Measurements from ENCODE around the gene ZNF506.
"Not testable (repeated sequence)": the region's sequence is repeated elsewhere in the genome, so short reads cannot be mapped to it uniquely, and the experiment has no call there.

The ZNF506 gene

GRCh38 chr19:19820774-19821320, 703 bp downstream of the ZNF506 start:
- peak; percentile 35 for DNase-seq
- H3K4me1 Mint-ChIP-seq, result peaks cover 27 to 58% of the 10 kb centered on the region in 2 donors
- no peaks in the 10 kb centered on the region for H3K27me3 Mint-ChIP-seq
- peak overlapping the region; percentile 96 to 98 for H3K4me3 Mint-ChIP-seq
- H3K27ac Mint-ChIP-seq, result peak overlapping the region; percentile 99
- peaks cover 0 to 9% of the 10 kb centered on the region in 2 donors for H3K9me3 Mint-ChIP-seq
- ATAC-seq (replicated peaks), result peak; percentile 12 to 18
- H3K36me3 Mint-ChIP-seq, result peaks cover 42 to 53% of the 10 kb centered on the region in 2 donors

DNA sequence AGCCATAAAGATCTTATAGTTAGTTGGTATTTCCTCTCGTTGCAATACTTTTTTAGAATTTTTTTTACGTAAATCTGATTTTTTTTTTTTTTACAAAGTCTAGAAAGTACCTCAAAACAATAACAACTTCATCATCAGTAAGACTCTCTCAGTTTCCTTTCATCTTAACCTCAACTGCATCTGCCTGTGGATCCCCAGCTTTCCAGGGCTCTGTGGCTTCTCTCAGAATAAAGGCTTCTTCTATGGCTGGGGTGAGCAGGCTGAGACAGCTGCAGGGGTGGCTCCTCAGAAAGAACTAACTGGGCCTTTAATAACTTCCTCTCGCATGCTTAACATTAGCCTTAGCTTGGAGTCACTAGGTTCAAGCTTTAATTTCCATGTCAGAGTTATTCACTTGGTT, 4.2 kb downstream of the ZNF506 start:
- peaks cover 30 to 60% of the 10 kb centered on the region in 2 donors for H3K4me1 Mint-ChIP-seq
- H3K36me3 Mint-ChIP-seq, result peaks cover 60 to 77% of the 10 kb centered on the region in 2 donors
- H3K27ac Mint-ChIP-seq, result peak overlapping the region; percentile 94
- H3K4me3 Mint-ChIP-seq, result peak overlapping the region; percentile 49 to 61
- H3K27me3 Mint-ChIP-seq, result no peaks in the 10 kb centered on the region
- DNase-seq, result peak; percentile 65
- H3K9me3 Mint-ChIP-seq, result peaks cover 5 to 11% of the 10 kb centered on the region in 2 donors
- peak; percentile 53 to 64 for ATAC-seq (replicated peaks)

GRCh38 chr19:19816679-19817078, 4.9 kb downstream of the ZNF506 start:
- DNase-seq (no peak), ATAC-seq (replicated peaks) (no peak)
- Mint-ChIP-seq H3K4me1 (peaks cover 35 to 67% of the 10 kb centered on the region in 2 donors), H3K27ac (peak overlapping the region; percentile 94), H3K27me3 (no peaks in the 10 kb centered on the region), H3K36me3 (peaks cover 64 to 82% of the 10 kb centered on the region in 2 donors), H3K9me3 (peaks cover 5 to 11% of the 10 kb centered on the region in 2 donors), H3K4me3 (peak overlapping the region in 1 of 2 donors; percentile 61)

DNA sequence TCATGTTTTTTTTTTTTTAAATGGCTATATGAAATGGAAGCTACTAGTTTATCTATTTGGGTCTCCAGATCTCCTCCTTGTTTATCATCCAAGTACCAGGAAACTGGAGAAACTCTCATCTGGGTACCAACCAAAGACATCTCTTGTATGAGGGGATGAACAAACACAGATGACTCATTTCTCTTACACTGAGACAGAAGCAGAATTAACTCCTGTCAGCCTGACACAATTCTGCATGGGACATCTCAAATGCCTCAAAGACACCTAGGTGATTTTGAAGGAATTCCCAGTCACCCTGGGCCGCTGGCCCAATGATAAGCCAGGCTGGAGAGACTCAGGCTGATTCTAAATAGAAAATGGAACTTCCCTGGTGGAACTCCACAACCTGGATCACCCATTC, 9.6 kb downstream of the ZNF506 start:
- H3K4me3 Mint-ChIP-seq, H3K27me3 Mint-ChIP-seq, DNase-seq: not testable (repeated sequence)
- peaks cover 25 to 53% of the 10 kb centered on the region in 2 donors for H3K4me1 Mint-ChIP-seq
- H3K36me3 Mint-ChIP-seq, result peaks cover 52 to 62% of the 10 kb centered on the region in 2 donors
- H3K9me3 Mint-ChIP-seq, result peaks cover 2 to 11% of the 10 kb centered on the region in 2 donors
- peak in 1 of 2 donors; percentile 36 for ATAC-seq (replicated peaks)
- H3K27ac Mint-ChIP-seq, result peak overlapping the region; percentile 20

DNA sequence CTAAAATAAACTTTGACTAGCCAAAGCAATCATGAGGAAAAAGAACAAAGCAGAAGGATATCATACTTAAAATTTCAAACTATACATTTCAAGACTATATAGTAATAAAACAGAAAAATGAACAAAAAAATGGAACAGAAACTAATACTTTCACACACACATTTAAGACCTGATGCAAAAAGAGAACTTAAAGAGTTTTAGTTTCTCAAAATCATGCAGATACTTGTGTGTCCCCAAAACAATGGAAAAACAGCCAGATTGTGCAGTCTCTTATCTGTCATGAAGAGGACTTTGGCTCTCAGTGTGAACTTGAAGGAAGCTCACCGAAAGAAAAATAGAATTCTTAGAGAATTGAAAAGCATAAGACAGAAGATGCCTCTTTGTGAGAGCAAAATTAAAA, 16.1 kb downstream of the ZNF506 start:
- Mint-ChIP-seq H3K4me1 (peaks cover 16 to 45% of the 10 kb centered on the region in 2 donors), H3K27ac (peak overlapping the region; percentile 79), H3K27me3 (no peaks in the 10 kb centered on the region), H3K4me3 (peak overlapping the region; percentile 32 to 46), H3K9me3 (no peaks in the 10 kb centered on the region), H3K36me3 (peaks cover 48 to 62% of the 10 kb centered on the region in 2 donors)
- ATAC-seq (replicated peaks), result peak; percentile 67 to 68
- DNase-seq, result no peak

DNA sequence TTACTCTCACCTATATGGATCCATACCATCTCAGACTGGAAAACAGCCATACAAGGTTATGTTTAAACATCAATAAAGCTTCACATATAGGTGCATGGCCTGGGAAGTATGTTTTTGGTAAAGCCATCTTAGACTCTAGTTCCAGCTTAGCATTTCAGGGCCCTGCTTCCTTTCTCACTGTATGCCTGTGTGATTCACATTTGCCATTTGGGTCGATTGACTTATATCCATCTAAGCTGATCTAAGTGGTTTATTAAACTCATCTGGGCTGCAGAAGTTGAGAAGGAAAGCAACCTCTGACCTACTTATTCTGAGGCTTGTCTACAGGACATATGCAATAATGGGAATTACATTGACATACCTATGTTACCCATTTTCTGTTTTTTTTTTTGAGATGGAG, 33.5 kb downstream of the ZNF506 start:
- Mint-ChIP-seq H3K36me3 (peaks cover 52 to 58% of the 10 kb centered on the region in 2 donors), H3K4me3 (no peak overlapping the region), H3K27ac (no peak overlapping the region), H3K27me3 (no peaks in the 10 kb centered on the region), H3K4me1 (peaks cover 9 to 27% of the 10 kb centered on the region in 2 donors), H3K9me3 (peaks cover 0 to 4% of the 10 kb centered on the region in 2 donors)
- DNase-seq, result no peak
- peak in 1 of 2 donors; percentile 29 for ATAC-seq (replicated peaks)

DNA sequence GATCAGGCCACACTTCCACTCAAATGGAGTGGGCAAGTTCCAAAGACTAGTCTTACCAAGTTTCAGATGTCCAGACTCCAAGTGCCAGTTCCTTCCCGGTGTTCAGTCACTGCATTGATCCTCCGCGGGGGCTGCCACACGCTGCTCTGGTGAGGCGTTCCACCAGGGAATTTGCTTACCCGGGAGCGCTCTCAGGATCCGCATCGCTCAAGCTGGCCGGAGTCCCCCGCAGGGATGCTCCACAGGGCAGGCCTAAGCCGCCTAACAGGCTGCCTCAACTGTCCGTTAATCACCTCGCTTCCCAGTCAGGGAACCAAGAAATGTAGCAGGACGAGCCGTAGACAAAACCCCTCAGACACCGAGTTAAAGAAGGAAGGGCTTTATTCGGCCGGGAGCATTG, 36.1 kb downstream of the ZNF506 start:
- not testable (repeated sequence) for H3K4me3 Mint-ChIP-seq; DNase-seq; H3K27me3 Mint-ChIP-seq; H3K9me3 Mint-ChIP-seq; ATAC-seq (replicated peaks)
- Mint-ChIP-seq H3K36me3 (peaks cover 48 to 64% of the 10 kb centered on the region in 2 donors), H3K27ac (peak overlapping the region; percentile 57), H3K4me1 (peaks cover 14 to 40% of the 10 kb centered on the region in 2 donors)

DNA sequence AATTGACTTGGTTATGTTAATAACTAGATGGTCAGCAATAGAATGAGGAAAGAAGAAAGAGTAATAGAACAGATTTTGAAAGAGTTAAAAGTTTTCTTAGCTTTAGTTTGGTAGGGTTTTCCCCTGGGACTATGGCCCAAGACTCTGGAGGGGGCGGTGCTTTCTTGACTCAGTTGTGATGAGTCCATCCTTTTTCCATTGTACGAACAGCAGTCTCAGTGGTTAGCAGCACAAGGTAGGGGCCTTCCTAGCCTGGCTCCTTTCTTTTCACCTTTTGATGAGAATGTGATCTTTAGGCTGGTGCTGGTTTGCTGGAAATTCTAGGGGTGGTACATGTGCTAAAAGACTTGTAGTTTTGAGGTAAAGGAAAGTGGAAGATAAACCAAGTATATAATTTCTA, 38.8 kb downstream of the ZNF506 start:
- ATAC-seq (replicated peaks) (peak in 1 of 2 donors; percentile 48), DNase-seq (no peak)
- Mint-ChIP-seq H3K27me3 (no peaks in the 10 kb centered on the region), H3K4me1 (peaks cover 23 to 58% of the 10 kb centered on the region in 2 donors), H3K36me3 (peaks cover 52 to 77% of the 10 kb centered on the region in 2 donors), H3K4me3 (no peak overlapping the region), H3K27ac (no peak overlapping the region), H3K9me3 (peaks cover 5 to 8% of the 10 kb centered on the region in 2 donors)

- H3K27ac Mint-ChIP-seq, DNase-seq: not testable (repeated sequence)
- H3K4me1 Mint-ChIP-seq, result peaks cover 29 to 68% of the 10 kb centered on the region in 2 donors
Observed at GRCh38 chr19:19781791-19782190, 39.8 kb downstream of the ZNF506 start.

DNA sequence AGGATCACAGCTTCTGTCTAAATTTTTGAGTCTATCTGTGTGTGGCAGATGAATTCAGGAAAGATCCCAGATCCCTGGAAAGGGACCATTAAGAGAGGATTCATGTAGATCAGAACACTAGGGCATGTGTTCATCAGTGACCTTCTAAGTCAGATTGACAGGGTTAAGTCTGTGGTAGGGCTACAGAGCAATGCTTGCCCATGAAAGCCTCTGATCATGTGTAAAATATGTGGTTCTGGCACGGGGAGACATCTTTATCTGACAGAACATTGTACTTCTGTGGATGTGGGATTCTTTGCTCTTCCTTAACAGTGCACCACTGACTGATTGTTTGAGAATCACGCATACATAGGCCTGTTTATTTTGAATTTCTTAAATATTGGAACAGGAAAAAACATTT, 42.9 kb downstream of the ZNF506 start:
- H3K27ac Mint-ChIP-seq, result peak overlapping the region; percentile 0
- H3K4me1 Mint-ChIP-seq, result peaks cover 26 to 52% of the 10 kb centered on the region in 2 donors
- no peaks in the 10 kb centered on the region for H3K27me3 Mint-ChIP-seq
- H3K36me3 Mint-ChIP-seq, result peaks cover 24 to 48% of the 10 kb centered on the region in 2 donors
- ATAC-seq (replicated peaks) (no peak), DNase-seq (no peak)
- peak overlapping the region; percentile 92 to 99 for H3K4me3 Mint-ChIP-seq
- peaks cover 2 to 8% of the 10 kb centered on the region in 2 donors for H3K9me3 Mint-ChIP-seq

More at GRCh38 chr19:19781791-19782190, 39.8 kb downstream of the ZNF506 start:
- H3K9me3 Mint-ChIP-seq; H3K4me3 Mint-ChIP-seq; H3K27me3 Mint-ChIP-seq; ATAC-seq (replicated peaks): not testable (repeated sequence)
- H3K36me3 Mint-ChIP-seq, result peaks cover 46 to 72% of the 10 kb centered on the region in 2 donors

GRCh38 chr19:19777692-19778091, 43.9 kb downstream of the ZNF506 start:
- no peak for DNase-seq
- no peak for ATAC-seq (replicated peaks)
- Mint-ChIP-seq H3K36me3 (peaks cover 21 to 43% of the 10 kb centered on the region in 2 donors), H3K4me3 (peak overlapping the region; percentile 92 to 99), H3K9me3 (peaks cover 2 to 8% of the 10 kb centered on the region in 2 donors), H3K4me1 (peaks cover 23 to 46% of the 10 kb centered on the region in 2 donors), H3K27me3 (no peaks in the 10 kb centered on the region), H3K27ac (no peak overlapping the region)

- Mint-ChIP-seq H3K9me3 (peaks cover 2 to 8% of the 10 kb centered on the region in 2 donors), H3K4me3 (peak overlapping the region; percentile 92 to 99), H3K36me3 (peaks cover 19 to 32% of the 10 kb centered on the region in 2 donors), H3K27me3 (no peaks in the 10 kb centered on the region), H3K4me1 (peaks cover 21 to 40% of the 10 kb centered on the region in 2 donors), H3K27ac (peak overlapping the region; percentile 94)
- peak; percentile 98 to 99 for ATAC-seq (replicated peaks)
- DNase-seq, result peak; percentile 96
Observed at GRCh38 chr19:19776206-19777008, 45.1 kb downstream of the ZNF506 start.

GRCh38 chr19:19775891-19776205, 45.7 kb downstream of the ZNF506 start:
- ATAC-seq (replicated peaks), result peak; percentile 17 to 21
- H3K4me3 Mint-ChIP-seq, result peak overlapping the region; percentile 92 to 99
- H3K36me3 Mint-ChIP-seq, result peaks cover 19 to 32% of the 10 kb centered on the region in 2 donors
- peaks cover 21 to 42% of the 10 kb centered on the region in 2 donors for H3K4me1 Mint-ChIP-seq
- H3K9me3 Mint-ChIP-seq, result peaks cover 2 to 8% of the 10 kb centered on the region in 2 donors
- no peak for DNase-seq
- H3K27me3 Mint-ChIP-seq, result no peaks in the 10 kb centered on the region
- peak overlapping the region; percentile 94 for H3K27ac Mint-ChIP-seq

GRCh38 chr19:19774354-19775033, 47.1 kb downstream of the ZNF506 start:
- ATAC-seq (replicated peaks) (no peak), DNase-seq (no peak)
- H3K9me3 Mint-ChIP-seq, result peaks cover 2 to 8% of the 10 kb centered on the region in 2 donors
- H3K27ac Mint-ChIP-seq, result no peak overlapping the region
- H3K4me1 Mint-ChIP-seq, result peaks cover 21 to 42% of the 10 kb centered on the region in 2 donors
- H3K27me3 Mint-ChIP-seq, result no peaks in the 10 kb centered on the region
- no peak overlapping the region for H3K4me3 Mint-ChIP-seq
- peaks cover 16 to 23% of the 10 kb centered on the region in 2 donors for H3K36me3 Mint-ChIP-seq

All from stimulated activated naive B cell treated with anti-CD40 and anti-IgM and Interleukin-4, amounts not matched to agents 10 μg/mL and 1 μg/mL and 100 μg/mL, for 72 hours (primary cell).